Fibroblast of mammary gland (primary cell): ENCODE results near the gene CMPK2.

Experiments used
- DNase-seq: peaks from one replicate; pipeline ENCODE4 v3.0.0-alpha.2; 2010; ENCODE audit warnings: low read depth
- H3K4me3 ChIP-seq: 2 replicates; pipeline ENCODE4 v1.5.1; 2011; ENCODE audit warnings: low read depth, mild to moderate bottlenecking, low read length, moderate library complexity; ENCODE audit not compliant: control insufficient read depth
- CTCF ChIP-seq: conservative IDR thresholded peaks from 2 replicates; pipeline ENCODE4 v1.5.1; 2011; ENCODE audit warnings: low read depth, low read length, inconsistent platforms; ENCODE audit not compliant: control insufficient read depth, insufficient read depth

The CMPK2 gene

GRCh38 chr2:6865346-6866274, at the start of gene CMPK2:
TSS of gene CMPK2 (minus strand) at chr2:6865907. CDS start at chr2:6865696, 211 bp downstream.
- no peak for TF ChIP-seq CTCF
- peak within 1 kb of the TSS; percentile 43 for H3K4me3 ChIP-seq
- DNase-seq = peak; percentile 23

- no peak overlapping the region for H3K4me3 ChIP-seq
- DNase-seq = no peak
- TF ChIP-seq CTCF = no peak
Observed at GRCh38 chr2:6915399-6915798, 49.7 kb upstream of the CMPK2 start.

- no peak overlapping the region for H3K4me3 ChIP-seq
- DNase-seq = peak; percentile 69
- TF ChIP-seq CTCF = no peak
Observed at GRCh38 chr2:6914828-6915227, 49.1 kb upstream of the CMPK2 start.

- no peak for TF ChIP-seq CTCF
- DNase-seq = no peak
- H3K4me3 ChIP-seq = no peak overlapping the region
Observed at GRCh38 chr2:6913415-6914157, 47.9 kb upstream of the CMPK2 start.

- no peak for TF ChIP-seq CTCF
- H3K4me3 ChIP-seq = no peak overlapping the region
- no peak for DNase-seq
Observed at GRCh38 chr2:6911721-6912120, 46.0 kb upstream of the CMPK2 start.

- H3K4me3 ChIP-seq = no peak overlapping the region
- no peak for TF ChIP-seq CTCF
- no peak for DNase-seq
Observed at GRCh38 chr2:6909431-6910385, 44.0 kb upstream of the CMPK2 start.
